HG03066 (cell line): ENCODE results near the gene AAMP.

ENCODE experiments used
- ATAC-seq: cut with Tn5 transposase; IDR thresholded peaks from one replicate; pipeline ENCODE4 v1.9.1; 2021; ENCODE audit warnings: low read depth; ENCODE audit not compliant: unreplicated experiment

The AAMP gene

GRCh38 chr2:218261423-218262236 lies 8.3 kb downstream of the AAMP start:
- no peak for ATAC-seq

GRCh38 chr2:218260742-218261422 lies 9.1 kb downstream of the AAMP start, which contains the start of gene GPBAR1:
Gene GPBAR1 (plus strand): TSS chr2:218261015. CDS start chr2:218262725, 1,710 bp downstream.
- no peak for ATAC-seq

GRCh38 chr2:218260166-218260565 lies 9.8 kb downstream of the AAMP start:
- no peak for ATAC-seq

GRCh38 chr2:218259099-218259961 lies 10.6 kb downstream of the AAMP start:
- no peak for ATAC-seq

GRCh38 chr2:218257390-218257981 lies 12.5 kb downstream of the AAMP start:
- peak; percentile 81 for ATAC-seq

- no peak for ATAC-seq
Observed at GRCh38 chr2:218256612-218257350, 13.2 kb downstream of the AAMP start.

- no peak for ATAC-seq
Observed at GRCh38 chr2:218255446-218255845, 14.5 kb downstream of the AAMP start.

GRCh38 chr2:218253232-218253625 lies 16.7 kb downstream of the AAMP start:
- no peak for ATAC-seq

GRCh38 chr2:218252509-218253231 lies 17.3 kb downstream of the AAMP start:
- no peak for ATAC-seq

- no peak for ATAC-seq
Observed at GRCh38 chr2:218249691-218250090, 20.2 kb downstream of the AAMP start.

GRCh38 chr2:218245214-218245613 lies 24.7 kb downstream of the AAMP start:
- ATAC-seq = no peak

- ATAC-seq = no peak
Observed at GRCh38 chr2:218244665-218245064, 25.3 kb downstream of the AAMP start.

GRCh38 chr2:218244204-218244603 lies 25.7 kb downstream of the AAMP start:
- no peak for ATAC-seq

- no peak for ATAC-seq
Observed at GRCh38 chr2:218238887-218239286, 31.1 kb downstream of the AAMP start.

GRCh38 chr2:218236829-218237228 lies 33.1 kb downstream of the AAMP start:
- ATAC-seq = no peak

- no peak for ATAC-seq
Observed at GRCh38 chr2:218235017-218235416, 34.9 kb downstream of the AAMP start.

- ATAC-seq = no peak
Observed at GRCh38 chr2:218234521-218234920, 35.4 kb downstream of the AAMP start.

- no peak for ATAC-seq
Observed at GRCh38 chr2:218233543-218233942, 36.4 kb downstream of the AAMP start.

- ATAC-seq = peak; percentile 43
Observed at GRCh38 chr2:218230882-218231281, 39.1 kb downstream of the AAMP start.
